HFF-Myc (cell line): ENCODE data around the gene SAE1.

ENCODE experiments used
- DNase-seq: peaks from one replicate; pipeline ENCODE4 v3.0.0-alpha.2; 2011; ENCODE audit warnings: low read depth; ENCODE audit errors: extremely low read depth
- H3K4me3 ChIP-seq: replicated peaks from 2 replicates; pipeline ENCODE4 v1.5.1; 2011; ENCODE audit warnings: low read depth, mild to moderate bottlenecking, control low read depth, low read length
- CTCF ChIP-seq: IDR thresholded peaks from 2 replicates; pipeline ENCODE4 v1.5.1; 2012; ENCODE audit warnings: mild to moderate bottlenecking, low read depth, low read length, control low read depth; ENCODE audit errors: missing control alignments

SAE1 gene

GRCh38 chr19:47093254-47093653 is 37.4 kb upstream of the SAE1 start:
- no peak overlapping the region for H3K4me3 ChIP-seq
- TF ChIP-seq CTCF, result no peak
- no peak for DNase-seq

GRCh38 chr19:47093841-47094240 is 36.8 kb upstream of the SAE1 start:
- H3K4me3 ChIP-seq, result no peak overlapping the region
- no peak for DNase-seq
- TF ChIP-seq CTCF, result no peak

DNA sequence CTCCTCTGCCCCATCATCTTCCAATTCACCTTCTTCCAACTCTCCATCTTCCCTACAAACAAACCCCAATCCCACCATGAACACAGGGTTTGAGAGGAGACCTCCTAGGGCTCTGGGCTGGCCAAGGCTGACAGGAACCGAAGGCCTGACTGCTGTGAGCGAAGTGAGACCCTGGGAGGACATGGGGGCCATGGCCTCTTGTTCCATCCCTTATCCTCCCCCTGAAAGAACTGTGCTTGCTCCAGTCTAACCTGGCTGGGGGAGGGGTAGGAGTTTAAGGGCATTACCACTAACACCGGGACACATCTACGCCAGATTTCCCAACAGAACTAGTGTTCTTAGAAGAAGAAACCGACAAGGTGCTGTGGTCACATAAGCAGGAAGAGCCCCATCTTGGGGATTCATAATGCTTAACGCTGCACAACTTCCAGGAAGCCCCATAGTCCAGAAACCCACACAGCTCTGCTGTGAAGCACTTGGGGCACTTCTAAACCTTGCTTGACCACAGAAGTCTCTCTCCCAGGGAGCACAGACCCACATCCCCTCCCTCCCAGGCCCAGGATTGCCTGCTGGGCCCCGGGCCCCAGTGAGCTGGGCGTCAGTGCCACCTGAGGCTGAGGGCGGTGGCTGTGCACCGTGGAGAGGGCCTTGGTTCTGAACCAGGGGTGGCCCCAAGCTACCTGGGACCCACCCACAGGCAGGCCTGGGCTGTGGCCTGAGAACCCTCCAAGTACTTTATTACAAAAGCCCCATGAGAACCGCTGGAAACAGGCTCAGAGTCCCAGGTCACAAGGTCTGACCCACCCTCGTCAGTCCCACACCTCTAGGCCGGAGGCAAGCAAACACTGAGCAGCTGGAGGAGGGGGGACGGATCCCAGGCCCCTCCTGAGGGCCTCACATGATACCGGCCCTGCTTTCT is 35.8 kb upstream of the SAE1 start:
- no peak for TF ChIP-seq CTCF
- no peak overlapping the region for H3K4me3 ChIP-seq
- DNase-seq, result no peak

- no peak overlapping the region for H3K4me3 ChIP-seq
- no peak for TF ChIP-seq CTCF
- DNase-seq, result no peak
Observed at GRCh38 chr19:47095476-47096099, 35.0 kb upstream of the SAE1 start.

GRCh38 chr19:47096100-47096704 is 34.4 kb upstream of the SAE1 start:
- H3K4me3 ChIP-seq, result no peak overlapping the region
- no peak for TF ChIP-seq CTCF
- DNase-seq, result no peak

DNA sequence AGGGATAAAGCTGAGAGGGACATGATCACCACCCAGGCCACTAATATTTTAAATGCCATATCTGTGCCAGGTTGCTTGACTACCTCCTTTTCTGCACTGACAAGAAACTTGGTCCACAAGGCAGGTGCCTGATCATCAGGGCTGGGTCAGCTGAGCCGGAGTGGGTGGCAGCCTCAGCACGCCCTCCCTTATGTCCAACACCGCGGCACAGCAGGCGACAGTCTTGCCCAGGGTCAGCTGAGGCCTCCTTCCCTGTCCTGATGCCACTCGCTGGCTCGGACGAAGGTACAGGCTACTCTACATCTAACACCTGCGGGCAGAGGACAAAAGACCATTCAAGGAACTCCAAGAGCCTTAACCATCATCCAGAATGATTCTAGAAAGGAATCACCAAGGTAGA is 33.9 kb upstream of the SAE1 start:
- TF ChIP-seq CTCF, result no peak
- no peak overlapping the region for H3K4me3 ChIP-seq
- no peak for DNase-seq
